GM10248 (cell line): ENCODE measurements around the gene DENND6A.
"Not testable (repeated sequence)": the region's sequence is repeated elsewhere in the genome, so short reads cannot be mapped to it uniquely, and the experiment has no call there.

ENCODE experiments used
- CTCF ChIA-PET: fragments of 300-600 bp; sonication (Branson Sonifier 250); formaldehyde crosslinking; extraction: SDS; loops from one replicate; lab custom pipeline; 2021; ENCODE audit warnings: antibody characterized with exemption; lab: Yijun Ruan, JAX
- POLR2A ChIA-PET: fragments of 350-650 bp; sonication (Branson Sonifier 250); formaldehyde crosslinking; extraction: SDS; loops from one replicate; lab custom pipeline; 2020; ENCODE audit warnings: antibody characterized with exemption; lab: Yijun Ruan, JAX
- DNase-seq: peaks from one replicate; pipeline ENCODE4 v3.0.0; 2012; ENCODE audit errors: extremely low spot score
- TF ChIP-seq, protein P1 (sequence below): IDR thresholded peaks from 2 replicates; pipeline ENCODE4 v1.5.1; 2012; ENCODE audit warnings: mild to moderate bottlenecking, low read depth; ENCODE audit errors: extremely low read depth, missing control alignments, control extremely low read depth

DENND6A gene

DNA sequence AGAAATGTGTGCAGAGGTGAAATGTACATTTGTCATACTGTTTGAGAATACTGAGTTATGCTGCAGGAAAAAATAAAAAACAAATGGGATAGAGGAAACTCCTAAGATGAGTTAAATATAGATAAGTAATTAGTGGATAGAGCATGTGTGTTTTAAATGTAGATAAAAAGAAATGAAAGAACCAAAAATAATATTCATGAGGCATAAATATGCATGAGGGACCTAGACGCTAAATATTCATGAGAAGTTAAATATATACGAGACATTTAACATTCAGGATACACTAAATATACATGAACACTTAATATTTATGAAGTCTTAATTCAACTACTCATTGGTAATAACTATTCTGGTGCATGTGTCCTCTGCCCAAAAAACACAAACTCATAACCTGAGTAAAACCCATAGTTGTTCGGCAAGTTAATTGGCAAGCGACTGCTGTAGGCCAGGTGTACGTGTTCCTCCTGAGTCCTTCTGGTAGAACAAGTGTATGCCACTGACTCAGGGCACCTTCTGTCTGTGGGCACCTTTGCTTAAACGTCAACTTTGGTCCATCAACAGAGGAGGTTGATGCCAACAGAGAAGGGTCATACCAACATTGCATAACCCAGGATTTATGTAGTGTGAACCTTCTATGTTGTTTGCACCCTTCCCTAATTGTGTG is 24.5 kb upstream of the DENND6A start:
- POLR2A ChIA-PET: no interaction called here
- no peak for DNase-seq
- TF ChIP-seq, protein P1, sequence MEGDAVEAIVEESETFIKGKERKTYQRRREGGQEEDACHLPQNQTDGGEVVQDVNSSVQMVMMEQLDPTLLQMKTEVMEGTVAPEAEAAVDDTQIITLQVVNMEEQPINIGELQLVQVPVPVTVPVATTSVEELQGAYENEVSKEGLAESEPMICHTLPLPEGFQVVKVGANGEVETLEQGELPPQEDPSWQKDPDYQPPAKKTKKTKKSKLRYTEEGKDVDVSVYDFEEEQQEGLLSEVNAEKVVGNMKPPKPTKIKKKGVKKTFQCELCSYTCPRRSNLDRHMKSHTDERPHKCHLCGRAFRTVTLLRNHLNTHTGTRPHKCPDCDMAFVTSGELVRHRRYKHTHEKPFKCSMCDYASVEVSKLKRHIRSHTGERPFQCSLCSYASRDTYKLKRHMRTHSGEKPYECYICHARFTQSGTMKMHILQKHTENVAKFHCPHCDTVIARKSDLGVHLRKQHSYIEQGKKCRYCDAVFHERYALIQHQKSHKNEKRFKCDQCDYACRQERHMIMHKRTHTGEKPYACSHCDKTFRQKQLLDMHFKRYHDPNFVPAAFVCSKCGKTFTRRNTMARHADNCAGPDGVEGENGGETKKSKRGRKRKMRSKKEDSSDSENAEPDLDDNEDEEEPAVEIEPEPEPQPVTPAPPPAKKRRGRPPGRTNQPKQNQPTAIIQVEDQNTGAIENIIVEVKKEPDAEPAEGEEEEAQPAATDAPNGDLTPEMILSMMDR: no peak
- CTCF ChIA-PET: no interaction called here

DNA sequence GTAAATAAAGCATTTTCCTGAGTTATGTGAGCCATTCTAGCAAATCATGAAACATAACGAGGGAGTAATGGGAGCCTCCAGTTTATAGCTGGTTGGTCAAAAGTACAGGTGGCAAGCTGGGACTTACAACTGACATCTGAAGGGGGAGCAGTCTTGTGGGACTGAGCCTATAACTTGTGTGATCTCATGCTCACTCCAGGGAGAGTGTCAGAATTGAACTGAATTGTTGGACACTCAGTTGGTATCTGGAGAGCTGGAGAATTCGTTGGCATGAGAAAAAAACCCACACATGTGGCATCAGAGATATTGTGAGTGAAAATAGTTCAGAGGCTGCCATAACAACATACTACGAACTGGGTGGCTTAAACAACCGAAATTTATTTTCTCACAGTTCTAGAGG is 22.8 kb upstream of the DENND6A start:
- ChIA-PET POLR2A (interaction anchor here (0.5 kb wide), 1 partner anchor 758 kb away, joined by 5 read pairs; no protein-coding TSS in a partner anchor), CTCF (interaction anchor here (1.4 kb wide), 1 partner anchor 11 kb away, joined by 3 read pairs; no protein-coding TSS in a partner anchor)
- TF ChIP-seq, protein P1: no peak
- DNase-seq: no peak

DNA sequence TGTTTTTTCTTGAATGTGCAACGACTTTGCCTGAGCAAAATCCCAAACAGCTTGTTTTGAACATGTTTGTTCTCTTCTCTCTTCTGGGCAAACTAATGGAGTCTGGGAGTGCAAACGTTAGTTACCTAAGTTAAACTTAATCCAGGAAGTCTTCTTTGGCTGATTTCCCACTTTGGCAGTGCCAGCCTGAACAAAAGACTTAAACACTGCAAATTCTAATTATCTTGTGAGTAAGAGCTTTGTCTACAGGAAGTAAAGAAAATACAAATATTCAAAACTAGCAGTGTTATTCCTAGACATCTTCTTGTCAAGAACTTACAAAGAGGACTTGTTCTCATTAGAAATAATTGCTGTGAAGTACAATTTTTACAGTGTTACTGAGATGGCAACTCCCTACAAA is 16.7 kb upstream of the DENND6A start:
- no peak for DNase-seq
- CTCF ChIA-PET: interaction anchor here (1.0 to 1.2 kb wide), 3 partner anchors 10 to 46 kb away, joined by 3 to 4 read pairs (median 3); partner anchors contain the start of gene SLMAP
- POLR2A ChIA-PET: interaction anchor here (0.6 kb wide), 1 partner anchor 66 kb away, joined by 8 read pairs; no protein-coding TSS in a partner anchor
- TF ChIP-seq, protein P1: no peak

DNA sequence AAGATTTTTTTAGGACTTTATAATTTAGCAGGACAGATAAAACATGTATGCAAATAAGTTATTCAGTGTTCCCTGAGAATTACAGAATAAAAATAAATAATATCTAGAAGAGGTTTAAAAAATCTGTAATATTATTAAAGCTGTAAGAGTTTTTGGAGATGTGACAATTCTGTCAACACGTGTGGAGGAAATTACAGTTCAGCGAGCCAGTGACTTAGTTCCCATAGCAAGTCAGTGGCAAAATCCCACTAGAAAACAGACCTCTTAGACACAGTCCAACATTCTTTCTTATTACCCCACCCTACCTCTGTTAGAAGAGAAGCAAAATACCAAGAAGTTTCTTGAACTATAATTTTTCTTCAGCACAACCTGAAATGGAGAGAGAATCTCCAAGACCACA is 16.2 kb upstream of the DENND6A start:
- TF ChIP-seq, protein P1: no peak
- POLR2A ChIA-PET: no interaction called here

DNA sequence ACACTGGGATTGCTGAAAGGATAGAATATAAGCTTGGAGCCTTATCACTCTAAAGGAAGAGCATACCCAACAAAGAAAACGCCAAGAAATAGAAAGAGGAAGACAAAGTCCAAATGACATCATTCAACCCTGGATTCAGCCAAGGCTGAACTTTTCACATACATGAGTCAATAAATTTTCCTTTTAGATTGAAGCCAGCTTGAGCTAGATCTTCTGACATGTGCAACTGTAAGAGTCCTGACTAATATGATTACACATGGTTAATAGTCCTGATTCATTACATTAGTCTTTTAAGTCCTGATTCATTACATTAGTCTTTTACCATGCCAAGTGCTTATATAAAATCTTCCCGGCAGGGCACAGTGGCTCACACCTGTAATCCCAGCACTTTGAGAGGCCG is 13.6 kb upstream of the DENND6A start:
- no peak for DNase-seq

More for the DNA sequence above, 16.2 kb upstream of the DENND6A start:
- DNase-seq: no peak
- CTCF ChIA-PET: interaction anchor here (1.0 to 1.2 kb wide), 3 partner anchors 11 to 47 kb away, joined by 3 to 4 read pairs (median 3); partner anchors contain the start of gene SLMAP

DNA sequence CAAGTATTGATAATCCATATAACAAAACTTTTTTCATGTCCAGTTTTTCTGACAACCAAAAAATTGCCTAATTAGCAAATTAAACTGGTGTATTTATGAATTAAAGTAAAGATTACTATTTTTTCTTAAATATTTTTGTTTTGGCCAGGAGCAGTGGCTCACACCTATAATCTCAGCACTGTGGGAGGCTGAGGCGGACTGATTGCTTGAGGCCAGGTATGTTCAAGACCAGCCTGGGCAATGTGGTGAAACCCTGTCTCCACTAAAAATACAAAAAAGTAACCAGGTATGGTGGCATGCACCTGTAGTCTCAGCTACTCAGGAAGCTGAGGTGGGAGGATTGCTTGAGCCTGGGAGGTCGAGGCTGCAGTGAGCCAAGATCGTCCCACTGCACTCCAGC is 12.5 kb upstream of the DENND6A start:
- DNase-seq, CTCF ChIA-PET, POLR2A ChIA-PET: not testable (repeated sequence)

More for the DNA sequence above, 13.6 kb upstream of the DENND6A start:
- TF ChIP-seq, protein P1: no peak
- CTCF ChIA-PET: no interaction called here
- POLR2A ChIA-PET: no interaction called here

DNA sequence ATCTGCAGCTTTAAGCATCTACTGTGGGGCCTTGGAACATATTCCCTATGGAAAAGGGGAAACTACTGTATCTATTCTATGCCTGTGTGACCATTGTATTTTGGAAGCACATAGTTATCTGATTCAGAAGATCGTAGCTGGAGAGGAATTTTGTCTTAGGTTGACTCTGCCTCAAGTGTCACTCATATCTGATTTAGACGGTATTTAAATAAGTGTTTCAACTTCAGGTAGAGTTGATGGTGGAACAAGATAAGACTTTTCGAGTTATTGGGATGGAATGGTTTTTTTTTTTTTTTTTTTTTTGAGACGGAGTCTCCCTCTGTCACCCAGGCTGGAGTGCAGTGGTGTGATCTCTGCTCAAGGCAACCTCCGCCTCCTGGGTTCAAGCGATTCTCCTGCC is 8.9 kb upstream of the DENND6A start:
- ChIA-PET CTCF (no interaction called here), POLR2A (no interaction called here)
- TF ChIP-seq, protein P1: no peak
- no peak for DNase-seq
